ENCODE data around the gene GDAP2.
A peak's percentile ranks its signal among the peaks of the same experiment; 100 is the strongest.
"Not testable (repeated sequence)": the region's sequence is repeated elsewhere in the genome, so short reads cannot be mapped to it uniquely, and the experiment has no call there.

GDAP2 gene

DNA sequence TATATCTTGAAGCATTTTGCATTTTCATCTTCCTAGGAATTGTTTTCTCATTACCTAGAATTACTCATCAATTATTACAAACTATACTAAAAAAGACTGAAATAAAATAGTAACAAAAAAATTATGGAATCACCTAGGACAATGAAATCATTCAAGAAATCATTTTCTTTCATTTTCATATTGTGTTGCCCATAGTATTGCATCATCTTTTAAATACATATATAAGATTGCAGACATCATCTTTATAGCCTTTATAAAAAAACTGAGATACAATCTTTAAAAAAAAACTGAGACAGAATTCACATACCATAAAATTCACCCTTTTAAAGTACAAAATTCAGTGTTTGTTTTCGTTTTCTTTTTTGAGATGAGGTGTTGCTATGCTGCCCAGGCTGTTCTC is 29.6 kb downstream of the GDAP2 start:
- DNase-seq, result no peak

DNA sequence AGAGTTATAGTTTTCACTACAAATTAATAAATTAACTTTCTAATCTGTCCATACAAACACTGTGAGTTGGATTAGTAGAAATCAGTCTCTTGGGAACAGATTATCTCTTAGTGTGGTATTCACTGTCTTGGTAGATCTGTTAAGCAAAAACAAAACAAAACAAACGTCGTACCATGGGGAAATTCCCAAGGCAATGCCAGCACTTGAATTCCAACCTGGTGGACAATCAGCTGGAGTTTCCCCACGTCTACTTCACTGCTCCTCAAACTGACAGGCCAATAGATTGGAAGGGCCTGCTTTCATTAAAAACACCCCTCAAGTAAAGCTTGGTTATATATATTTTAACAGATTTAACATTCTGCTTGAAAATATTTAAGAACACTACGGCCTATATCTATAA is 31.9 kb downstream of the GDAP2 start:
- no peak for DNase-seq

DNA sequence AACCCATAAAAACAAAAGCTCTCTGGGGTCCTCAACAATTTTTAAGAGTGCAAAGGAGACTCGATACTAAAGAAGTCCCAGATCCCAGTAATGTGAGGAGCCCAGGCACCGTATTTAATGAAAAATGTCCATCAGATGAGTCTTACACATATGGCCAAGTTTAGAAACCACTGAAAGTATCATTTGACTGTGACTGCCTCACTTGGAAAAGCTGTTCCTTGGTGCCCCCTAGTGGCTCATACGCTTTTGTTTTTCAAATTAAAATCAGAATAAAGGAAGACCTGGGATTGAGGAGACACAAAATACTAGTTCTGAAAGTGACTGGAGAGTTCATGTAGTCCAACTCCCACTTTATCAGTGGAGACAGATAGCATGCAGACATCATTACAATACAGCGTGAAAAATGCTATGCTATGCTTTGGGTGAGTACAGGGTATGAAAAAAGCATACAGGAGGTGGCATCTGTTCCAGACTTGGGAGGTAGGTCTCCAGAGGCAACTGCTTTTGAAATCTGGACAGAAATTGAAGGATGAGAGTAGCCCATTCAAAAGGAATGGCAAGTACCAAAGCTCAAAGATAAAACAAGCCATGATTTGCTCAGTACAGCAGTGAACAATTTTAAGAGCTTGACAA is 33.8 kb downstream of the GDAP2 start:
- peak; percentile 45 for DNase-seq

DNA sequence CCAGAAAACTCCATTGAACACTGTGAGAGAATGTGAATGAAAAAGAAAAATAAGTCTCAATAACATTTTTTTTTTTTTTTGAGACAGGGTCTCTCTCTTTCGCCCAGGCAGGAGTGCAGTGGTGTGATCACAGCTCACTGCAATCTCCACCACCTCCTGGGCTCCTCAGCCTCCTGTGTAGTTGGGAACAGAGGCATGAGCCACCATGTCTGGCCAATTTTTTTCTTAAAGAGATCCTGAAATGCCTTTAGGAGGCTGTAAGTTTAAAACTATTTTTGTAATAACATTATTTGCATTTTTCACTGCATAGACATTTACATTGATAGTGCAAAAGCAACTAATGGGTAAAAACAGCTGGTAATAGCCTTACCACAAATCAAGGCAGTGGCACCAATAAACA is 35.3 kb downstream of the GDAP2 start:
- no peak for DNase-seq

DNA sequence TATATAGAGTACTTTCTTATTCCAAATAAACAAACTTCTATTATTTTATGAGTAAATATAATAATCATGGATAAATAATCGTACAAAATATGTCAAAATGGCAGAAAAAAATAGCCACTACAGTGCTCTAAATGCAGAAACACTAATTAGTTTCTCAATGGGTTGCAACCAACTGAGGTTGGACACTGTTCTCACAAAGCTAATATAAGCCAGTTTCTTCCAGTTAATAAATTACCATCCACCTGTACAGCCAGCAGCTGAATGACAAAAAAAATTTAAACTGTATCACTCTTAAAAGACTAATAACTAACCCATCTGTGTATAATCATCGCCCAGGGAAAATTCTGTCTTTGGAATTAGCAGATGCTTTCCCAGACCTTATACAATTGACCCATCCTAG is 36.9 kb downstream of the GDAP2 start:
- no peak for DNase-seq

DNA sequence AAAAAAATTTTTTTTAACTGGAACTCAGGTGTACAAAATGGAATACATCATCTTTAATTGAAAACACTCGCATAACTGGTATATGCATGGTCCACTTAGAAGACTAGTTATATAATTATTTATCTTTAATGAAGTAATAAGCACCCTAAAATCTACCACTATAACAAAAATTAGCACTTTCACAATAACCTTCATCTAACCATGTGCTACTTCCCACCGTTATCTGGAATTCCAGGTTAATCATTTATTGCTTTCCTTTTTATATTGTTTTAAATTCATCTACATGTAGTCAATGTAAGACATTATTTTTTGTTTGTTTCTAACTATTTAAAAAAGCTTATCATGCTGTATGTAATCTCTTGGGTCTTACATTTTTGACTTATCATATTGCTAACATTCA is 39.0 kb downstream of the GDAP2 start:
- no peak for DNase-seq

DNA sequence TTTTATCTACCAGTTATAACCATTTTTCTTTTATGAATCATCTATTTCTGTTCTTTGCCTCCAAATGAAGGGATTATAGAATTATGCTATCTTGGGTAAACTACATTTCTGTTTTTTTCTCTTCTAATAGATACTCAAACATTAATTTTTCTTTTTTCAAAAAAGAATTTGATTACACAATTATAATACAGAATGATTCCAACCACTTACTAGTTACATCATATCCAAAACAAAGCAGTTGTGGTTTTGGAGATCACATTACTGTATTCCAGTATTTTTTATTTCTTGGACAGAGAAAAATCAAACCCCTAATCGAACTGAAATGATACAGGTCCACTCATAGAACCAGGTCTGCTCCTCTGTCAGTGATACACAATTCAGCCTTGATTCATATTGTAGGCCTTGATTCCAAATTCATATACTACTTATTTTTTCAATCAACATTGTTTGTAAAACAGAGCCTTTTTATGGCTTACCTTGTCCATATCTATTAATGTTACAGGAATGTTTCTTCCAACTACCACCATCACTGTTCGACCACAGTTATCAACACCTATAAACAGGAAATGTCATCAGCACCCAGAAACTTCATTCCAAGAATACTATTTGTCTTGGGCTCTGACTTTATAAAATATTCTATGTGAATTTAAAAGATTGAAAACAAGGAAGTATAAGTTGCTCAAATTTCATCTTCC is 43.2 kb downstream of the GDAP2 start:
- DNase-seq, result no peak

DNA sequence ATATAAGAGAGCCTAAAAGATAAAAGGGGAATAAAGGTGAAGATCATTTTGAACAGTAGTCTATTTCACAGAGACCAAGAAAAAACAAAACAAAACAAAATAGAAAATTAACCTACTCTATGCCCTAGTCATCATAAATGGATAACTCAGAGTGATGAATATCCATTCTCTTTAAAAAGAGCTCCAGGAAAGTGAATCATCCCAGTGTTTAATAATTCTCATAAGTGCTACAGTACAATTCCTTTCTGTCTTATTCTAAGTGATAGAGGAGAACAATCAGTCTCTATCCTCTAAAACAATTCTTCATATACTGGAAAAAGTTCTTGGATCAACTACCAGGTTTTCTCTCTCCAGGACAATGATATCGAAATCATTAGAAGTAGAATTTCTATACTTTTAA is 45.8 kb downstream of the GDAP2 start:
- DNase-seq, result no peak

DNA sequence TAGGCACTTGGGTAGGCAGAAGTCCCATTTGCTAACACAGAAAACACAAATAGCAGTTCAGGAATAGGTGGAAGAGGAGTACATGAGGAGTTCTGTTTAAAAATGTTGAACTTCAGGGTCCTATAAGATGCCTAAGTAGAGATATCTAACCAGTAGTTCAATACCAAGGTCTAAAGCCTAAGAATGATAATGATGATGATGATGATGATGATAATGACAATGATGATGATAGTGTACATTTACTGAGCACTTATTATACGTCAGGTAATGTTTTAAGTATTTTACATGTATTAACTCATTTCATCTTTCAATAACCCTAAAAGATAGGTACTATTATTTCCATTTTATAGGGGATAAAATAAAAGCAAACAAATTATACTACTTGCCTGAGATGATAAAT is 50.1 kb downstream of the GDAP2 start:
- no peak for DNase-seq

DNA sequence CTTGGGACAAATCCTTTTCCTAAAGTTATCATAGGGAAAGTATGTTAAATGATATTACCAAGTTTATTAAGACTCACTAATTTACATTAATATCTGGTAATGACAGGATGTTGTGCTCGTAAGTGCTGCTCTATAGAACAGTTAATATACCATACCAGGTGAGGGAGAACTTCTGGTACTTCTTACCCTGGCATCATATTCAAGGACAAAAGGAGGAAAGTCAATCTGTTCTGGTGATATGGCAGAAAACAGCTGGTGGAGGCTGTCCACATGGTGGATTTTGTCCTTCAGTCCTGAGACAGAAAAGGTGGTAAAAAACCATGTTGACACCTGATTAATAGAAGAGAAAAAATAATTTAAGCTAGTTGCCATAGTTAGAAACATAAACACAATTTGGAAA is 51.6 kb downstream of the GDAP2 start:
- no peak for DNase-seq

DNA sequence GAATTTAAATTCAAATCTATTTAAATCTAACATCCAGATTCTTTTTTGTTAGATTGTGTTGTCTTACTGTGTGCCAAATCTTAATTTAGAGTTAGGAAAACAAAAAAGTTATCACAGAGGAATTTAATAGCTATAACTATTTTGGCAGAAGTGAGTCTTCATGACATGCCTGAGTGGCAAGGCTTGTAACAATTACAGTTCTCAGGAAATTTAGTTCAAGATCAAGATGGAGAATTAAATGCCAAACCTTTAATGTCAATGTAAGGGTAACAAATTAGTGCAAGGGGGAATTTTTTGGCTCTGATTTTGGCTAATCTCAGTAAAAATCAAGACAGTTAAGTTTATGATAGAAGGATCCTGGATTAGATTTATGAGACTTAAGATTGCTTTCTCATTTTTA is 58.4 kb downstream of the GDAP2 start:
- DNase-seq, result no peak

DNA sequence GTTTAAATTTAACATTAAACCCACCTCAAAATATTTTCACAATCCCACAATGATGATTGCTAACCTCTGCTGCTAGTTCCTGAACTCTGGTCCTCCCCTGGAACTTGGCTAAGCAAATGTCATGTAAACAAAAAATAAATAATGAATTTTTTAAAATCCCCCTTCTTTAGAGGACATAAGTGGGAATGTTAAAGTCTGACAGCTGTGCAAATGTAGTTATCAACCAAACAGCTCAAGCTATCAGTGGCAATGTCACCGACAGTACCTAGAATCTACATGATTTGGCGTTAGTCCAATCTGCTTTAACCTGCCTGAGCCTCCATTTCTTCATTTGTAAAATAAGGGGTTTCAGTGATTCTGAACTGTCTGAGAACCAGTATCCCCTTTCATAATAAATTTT is 67.7 kb downstream of the GDAP2 start:
- DNase-seq, result no peak

DNA sequence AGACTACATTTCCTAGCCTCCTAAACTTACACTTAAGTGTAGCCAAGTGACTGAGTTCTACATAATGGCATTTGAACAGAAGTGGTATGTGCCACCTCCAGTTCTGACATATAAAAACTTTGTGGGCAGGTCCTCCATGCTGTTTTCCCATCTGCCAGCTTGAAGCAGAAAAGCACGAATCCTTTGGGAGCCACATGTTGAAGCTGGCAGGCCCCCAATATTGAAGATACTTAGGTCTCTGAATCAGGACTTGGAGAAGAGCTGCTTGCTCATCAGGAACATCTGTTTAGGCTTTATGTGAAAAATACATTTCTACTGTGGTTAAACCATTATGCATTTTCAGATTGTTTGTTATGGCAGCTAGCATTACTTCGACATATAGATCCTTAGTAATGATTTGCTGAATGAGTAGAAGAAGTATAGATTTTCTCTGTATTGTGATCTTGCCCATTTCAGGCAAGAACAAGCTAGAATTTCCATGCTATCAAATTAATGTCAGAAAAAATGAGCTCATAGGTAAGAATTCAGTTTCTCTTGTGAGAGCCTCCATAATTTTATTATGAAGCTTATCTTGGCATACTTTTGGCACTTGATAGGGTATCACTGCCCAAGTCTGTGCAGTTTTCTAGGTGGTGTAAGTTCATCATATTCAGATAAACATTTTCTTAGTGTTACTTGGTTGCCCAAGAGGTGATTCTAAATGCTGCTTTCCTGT is 68.4 kb downstream of the GDAP2 start:
- DNase-seq, result no peak

DNA sequence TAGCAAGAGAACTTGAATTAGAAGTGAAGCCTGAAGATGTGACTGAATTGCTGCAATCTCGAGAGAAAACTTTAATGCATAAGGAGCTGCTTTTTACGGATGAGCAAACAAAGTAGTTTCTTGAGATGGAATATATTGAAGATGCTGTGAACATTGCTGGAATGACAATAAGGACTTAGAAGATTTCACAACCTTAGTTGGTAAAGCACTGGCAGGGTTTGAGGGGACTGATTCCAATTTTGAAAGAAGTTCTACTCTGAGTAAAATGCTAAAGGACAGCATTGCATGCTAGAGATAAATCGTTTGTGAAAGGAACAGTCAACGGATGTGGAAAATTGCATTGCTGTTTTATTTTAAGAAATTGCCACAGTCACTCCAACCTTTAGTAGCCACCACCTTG is 69.5 kb downstream of the GDAP2 start:
- DNase-seq, result no peak

DNA sequence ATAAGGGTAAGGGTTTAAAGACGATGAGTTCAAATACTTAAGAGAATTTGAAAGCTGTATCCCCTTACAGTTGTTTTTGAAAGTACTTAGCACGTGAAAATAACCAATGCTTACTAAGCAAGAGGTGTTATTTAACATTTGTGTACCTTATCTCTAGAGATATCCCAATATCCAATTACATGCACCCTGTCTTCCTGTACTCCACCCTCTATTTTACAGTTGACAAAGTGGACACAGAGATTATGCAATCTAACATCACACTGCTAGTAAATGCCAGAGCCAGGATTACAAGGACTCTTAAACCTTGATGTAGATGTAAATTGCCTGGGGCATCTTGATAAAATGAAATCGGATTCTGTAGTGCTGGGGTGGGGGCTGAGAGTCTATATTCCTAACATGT is 72.0 kb downstream of the GDAP2 start:
- DNase-seq, result no peak

DNA sequence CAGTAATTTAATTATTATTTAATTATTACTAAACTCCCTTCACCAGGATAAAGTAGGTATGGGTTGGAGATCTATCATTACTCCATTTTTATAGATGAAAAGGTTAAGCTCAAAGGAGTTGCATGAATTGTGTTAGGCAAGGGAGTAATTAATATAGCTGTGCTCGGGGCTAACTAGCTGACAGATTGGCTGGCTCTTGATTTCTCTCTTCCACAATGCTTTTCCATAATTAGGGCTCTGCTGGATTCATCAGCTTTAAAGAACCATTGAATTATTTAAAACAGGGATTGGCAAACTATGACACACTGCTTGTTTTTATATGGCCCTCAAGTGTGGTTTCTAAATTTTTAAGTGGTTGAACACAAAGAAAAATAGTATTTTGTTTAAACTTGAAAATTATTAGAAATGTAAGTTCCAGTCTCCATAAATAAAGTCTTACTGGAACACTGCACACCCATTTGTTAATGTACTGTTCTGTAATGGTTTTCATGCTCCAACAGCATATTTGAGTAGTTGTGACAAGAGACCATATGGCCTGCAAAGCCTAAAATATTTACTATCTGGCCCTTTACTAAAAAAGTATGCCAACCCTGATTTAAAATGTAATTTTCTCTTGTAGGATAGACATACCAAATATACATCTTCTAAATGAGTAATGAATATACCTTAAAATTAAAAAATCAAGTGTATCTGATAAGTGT is 76.4 kb downstream of the GDAP2 start:
- no peak for DNase-seq

DNA sequence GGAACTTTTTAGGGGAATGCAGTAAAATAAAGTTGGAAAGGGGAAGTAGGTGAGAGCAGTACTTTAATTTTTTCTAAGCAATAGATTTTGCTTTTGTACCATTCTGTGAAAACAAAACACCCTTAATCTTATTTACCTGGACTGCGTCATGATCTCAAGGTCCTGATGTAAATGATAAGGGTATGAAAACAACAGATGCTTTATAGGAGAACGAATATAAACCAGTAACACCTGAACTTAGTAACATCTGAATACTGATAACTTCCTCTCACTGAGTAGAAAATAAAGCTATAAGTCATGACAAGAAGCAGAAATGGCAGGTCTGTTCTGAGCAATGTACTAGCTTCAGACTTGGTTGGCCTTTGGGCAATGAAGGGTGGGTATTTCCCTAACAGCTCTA is 77.7 kb downstream of the GDAP2 start:
- DNase-seq, result no peak

DNA sequence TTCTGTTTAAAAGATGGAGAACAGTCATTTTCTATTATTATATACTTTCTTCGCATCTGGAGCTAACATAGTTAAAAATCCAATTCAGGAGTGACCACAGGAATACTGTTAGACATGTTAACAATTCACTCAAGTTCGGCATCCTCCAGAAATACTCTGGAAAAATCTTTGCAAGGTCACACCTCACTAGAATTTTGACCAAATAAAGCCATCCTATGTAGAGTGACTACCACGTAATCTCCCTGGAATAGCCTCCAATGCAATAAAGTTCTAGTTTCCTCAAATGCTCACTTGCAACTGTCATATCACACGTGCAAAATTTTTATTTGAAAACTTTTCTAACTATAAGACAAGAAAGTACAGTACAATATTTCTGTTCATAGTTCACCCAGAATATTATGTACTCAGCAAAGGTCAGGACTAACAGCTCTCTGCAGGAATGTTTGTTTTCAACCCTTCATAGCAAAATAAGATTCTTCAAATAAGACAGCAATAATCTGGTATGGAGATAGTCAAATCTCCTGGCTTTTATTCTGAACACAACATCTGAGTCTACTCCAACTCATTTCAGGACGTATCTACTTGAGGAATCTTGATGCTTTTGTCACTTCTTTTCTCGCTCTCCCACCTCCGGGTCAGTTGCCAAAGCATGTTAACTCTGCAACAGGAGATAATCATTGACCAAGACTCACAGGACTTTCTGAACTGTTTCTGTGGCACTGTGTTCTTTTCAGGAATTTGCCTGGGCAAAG is 82.6 kb downstream of the GDAP2 start:
- no peak for DNase-seq

DNA sequence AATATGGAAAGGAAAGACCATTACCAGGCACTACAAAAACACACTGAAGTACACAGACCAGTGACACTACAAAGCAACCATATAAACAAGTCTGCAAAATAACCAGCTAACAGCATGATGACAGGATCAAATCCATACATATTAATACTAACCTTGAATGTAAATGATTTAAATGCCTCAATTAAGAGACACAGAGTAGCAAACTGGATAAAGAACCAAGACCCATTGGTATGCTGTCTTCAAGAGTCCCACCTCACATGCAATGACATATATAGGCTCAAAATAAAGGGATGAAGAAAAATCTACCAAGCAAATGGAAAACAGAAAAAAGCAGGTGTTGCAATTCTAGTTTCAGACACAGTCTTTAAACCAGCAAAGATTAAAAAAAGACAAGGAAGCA is 84.9 kb downstream of the GDAP2 start:
- not testable (repeated sequence) for DNase-seq

DNA sequence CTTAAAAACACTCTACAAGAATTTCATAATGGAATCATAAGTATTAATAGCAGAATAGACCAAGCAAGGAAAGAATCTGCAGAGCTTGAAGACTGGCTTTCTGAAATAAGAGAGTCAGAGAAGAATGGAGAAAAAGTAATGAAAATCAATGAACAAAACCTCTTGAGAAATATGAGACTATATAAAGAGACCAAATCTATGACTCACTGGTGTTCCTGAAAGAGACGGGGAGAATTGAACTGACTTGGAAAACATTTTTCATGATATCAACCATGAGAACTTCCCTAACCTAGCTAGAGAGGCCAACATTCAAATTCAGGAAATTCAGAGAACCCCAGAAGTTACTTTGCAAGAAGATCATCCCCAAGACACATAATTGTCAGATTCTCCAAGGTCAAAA is 85.6 kb downstream of the GDAP2 start:
- no peak for DNase-seq

DNA sequence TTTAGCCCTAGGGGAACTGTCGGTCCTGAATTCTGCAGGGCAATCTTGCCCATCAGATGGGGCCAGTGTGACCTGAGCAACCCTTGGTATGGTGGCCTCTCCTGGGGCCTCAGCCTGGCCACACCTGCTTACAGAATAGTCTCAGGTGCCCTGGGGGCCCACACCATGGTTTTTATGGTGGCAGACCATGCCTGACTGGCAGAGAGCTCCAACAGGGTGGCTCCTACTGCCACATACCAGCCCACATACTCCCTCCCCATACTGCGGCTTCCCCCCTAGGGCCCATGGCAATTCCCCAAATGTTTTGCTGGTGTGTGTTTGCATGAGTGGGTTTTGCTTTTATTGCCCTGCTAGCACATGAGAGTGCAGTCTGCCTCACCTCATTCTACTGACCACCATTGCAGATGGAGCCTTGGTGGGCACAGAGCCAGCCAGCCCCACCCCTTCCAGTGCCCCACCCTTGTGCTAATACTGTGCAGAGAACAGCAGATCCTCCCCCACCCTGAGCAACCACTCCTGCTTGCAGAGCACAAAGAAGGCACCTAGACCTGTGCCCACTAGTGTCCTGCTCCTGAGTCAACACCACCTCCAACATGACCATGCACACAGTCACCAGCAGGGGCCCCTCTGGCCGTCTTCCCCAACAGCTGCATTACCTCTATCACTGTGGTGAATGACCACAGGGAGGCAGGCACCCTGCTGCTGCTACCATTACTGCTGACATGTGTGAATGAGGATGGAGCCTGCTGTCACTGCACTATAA is 86.8 kb downstream of the GDAP2 start:
- no peak for DNase-seq

DNA sequence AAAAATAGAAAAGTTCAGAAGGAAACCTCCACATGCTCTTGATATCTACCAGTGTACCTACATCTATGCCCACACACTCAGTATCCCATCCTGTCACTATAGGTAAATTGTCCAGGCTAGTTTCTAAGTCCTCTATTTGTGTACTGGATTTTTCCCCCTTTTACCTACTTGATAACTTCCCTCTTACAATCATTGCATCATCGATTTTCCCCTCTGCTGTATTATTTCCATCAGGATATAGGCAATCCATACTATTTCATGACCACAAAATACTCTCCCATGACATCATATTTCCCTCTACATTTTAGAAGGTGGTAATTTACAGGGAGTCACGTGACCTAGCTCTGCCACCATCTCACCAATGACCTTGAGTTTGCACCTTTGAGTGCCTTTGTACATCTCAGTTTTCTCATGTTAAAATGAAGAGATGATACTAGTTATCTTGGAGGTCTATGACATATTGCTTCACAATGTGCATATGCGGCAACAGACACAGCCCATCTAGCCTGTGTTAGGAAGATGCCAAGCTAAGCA is 88.2 kb downstream of the GDAP2 start:
- DNase-seq, result no peak

Data from activated T-cell treated with anti-CD3 and anti-CD28 coated beads for 4 hours (primary cell).